RWPE2 (cell line): Measurements from ENCODE around the gene EPB41L4A.
A peak's percentile ranks its signal among the peaks of the same experiment; 100 is the strongest.

Source experiments
- ATAC-seq: fragments of 200-7000 bp; cut with Tn5 transposase; 3 replicates; pipeline ENCODE4 v1.9.1; 2021; ENCODE audit warnings: low read depth
- DNase-seq: peaks from one replicate; pipeline ENCODE4 v3.0.0-alpha.2; 2020; ENCODE audit warnings: low spot score
- H3K27ac ChIP-seq: fragments of 450-650 bp; 2 replicates; pipeline ENCODE4 v1.5.1; 2017; ENCODE audit warnings: mild to moderate bottlenecking; ENCODE audit not compliant: poor library complexity, severe bottlenecking
- H3K27me3 ChIP-seq: fragments of 250-450 bp; sonication (Bioruptor Pico); 2 replicates; pipeline ENCODE4 v1.5.1; 2021; ENCODE audit warnings: mild to moderate bottlenecking, moderate library complexity; ENCODE audit not compliant: insufficient read depth, poor library complexity, severe bottlenecking
- H3K36me3 ChIP-seq: fragments of 250-450 bp; sonication (Bioruptor Pico); 2 replicates; pipeline ENCODE4 v1.5.1; 2020; ENCODE audit warnings: low read depth, mild to moderate bottlenecking, moderate library complexity
- H3K4me1 ChIP-seq: fragments of 250-450 bp; sonication (Bioruptor Pico); 2 replicates; pipeline ENCODE4 v1.5.1; 2021; ENCODE audit warnings: mild to moderate bottlenecking, moderate library complexity; ENCODE audit not compliant: insufficient read depth, poor library complexity, severe bottlenecking
- H3K4me3 ChIP-seq: fragments of 250-450 bp; sonication (Bioruptor Pico); 2 replicates; pipeline ENCODE4 v1.5.1; 2021; ENCODE audit warnings: mild to moderate bottlenecking, moderate library complexity; ENCODE audit not compliant: severe bottlenecking
- H3K9me3 ChIP-seq: fragments of 250-450 bp; sonication (Bioruptor Pico); 2 replicates; pipeline ENCODE4 v1.5.1; 2021; ENCODE audit warnings: mild to moderate bottlenecking, moderate library complexity; ENCODE audit not compliant: severe bottlenecking
- TF ChIP-seq, protein P1 (sequence below): fragments of 450-650 bp; IDR thresholded peaks from one replicate; pipeline ENCODE4 v1.5.1; 2017; ENCODE audit warnings: mild to moderate bottlenecking, moderate library complexity; ENCODE audit not compliant: poor library complexity, severe bottlenecking

Gene EPB41L4A

DNA sequence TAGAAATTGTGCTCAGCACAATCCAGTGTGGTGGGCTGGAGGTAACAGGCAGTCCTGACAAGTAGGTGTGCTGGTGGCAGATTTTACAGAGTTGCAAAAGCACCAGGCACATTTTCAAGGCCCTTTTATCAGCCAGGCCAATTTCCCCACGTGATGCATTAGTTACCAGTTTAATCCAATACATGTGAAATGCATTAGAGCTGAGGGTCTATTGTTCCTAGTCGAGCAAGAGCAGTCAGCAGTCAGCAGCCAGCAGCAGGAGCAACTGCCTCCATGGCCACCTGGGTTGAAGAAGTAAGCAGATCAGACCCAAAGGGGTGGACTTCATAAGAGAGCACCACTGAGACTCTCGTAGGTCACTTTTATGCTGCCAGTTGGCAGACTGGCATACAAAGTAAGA lies 76.7 kb downstream of the EPB41L4A start:
- ATAC-seq (no peak), DNase-seq (no peak)
- Histone ChIP-seq H3K4me1 (no peaks in the 10 kb centered on the region), H3K9me3 (no peaks in the 10 kb centered on the region), H3K27ac (no peak overlapping the region), H3K4me3 (no peak overlapping the region), H3K27me3 (no peaks in the 10 kb centered on the region), H3K36me3 (no peaks in the 10 kb centered on the region)
- TF ChIP-seq, protein P1, sequence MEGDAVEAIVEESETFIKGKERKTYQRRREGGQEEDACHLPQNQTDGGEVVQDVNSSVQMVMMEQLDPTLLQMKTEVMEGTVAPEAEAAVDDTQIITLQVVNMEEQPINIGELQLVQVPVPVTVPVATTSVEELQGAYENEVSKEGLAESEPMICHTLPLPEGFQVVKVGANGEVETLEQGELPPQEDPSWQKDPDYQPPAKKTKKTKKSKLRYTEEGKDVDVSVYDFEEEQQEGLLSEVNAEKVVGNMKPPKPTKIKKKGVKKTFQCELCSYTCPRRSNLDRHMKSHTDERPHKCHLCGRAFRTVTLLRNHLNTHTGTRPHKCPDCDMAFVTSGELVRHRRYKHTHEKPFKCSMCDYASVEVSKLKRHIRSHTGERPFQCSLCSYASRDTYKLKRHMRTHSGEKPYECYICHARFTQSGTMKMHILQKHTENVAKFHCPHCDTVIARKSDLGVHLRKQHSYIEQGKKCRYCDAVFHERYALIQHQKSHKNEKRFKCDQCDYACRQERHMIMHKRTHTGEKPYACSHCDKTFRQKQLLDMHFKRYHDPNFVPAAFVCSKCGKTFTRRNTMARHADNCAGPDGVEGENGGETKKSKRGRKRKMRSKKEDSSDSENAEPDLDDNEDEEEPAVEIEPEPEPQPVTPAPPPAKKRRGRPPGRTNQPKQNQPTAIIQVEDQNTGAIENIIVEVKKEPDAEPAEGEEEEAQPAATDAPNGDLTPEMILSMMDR, result no peak

GRCh38 chr5:112339761-112340160 lies 79.3 kb downstream of the EPB41L4A start:
- Histone ChIP-seq H3K27me3 (no peaks in the 10 kb centered on the region), H3K36me3 (no peaks in the 10 kb centered on the region), H3K4me3 (no peak overlapping the region), H3K27ac (no peak overlapping the region), H3K9me3 (no peaks in the 10 kb centered on the region), H3K4me1 (no peaks in the 10 kb centered on the region)
- TF ChIP-seq, protein P1, result no peak
- no peak for DNase-seq
- no peak for ATAC-seq

GRCh38 chr5:112338681-112339337 lies 80.3 kb downstream of the EPB41L4A start:
- Histone ChIP-seq H3K9me3 (no peaks in the 10 kb centered on the region), H3K4me1 (no peaks in the 10 kb centered on the region), H3K27ac (no peak overlapping the region), H3K27me3 (no peaks in the 10 kb centered on the region), H3K36me3 (no peaks in the 10 kb centered on the region), H3K4me3 (no peak overlapping the region)
- DNase-seq (no peak), ATAC-seq (peak; percentile 87)
- TF ChIP-seq, protein P1, result no peak

DNA sequence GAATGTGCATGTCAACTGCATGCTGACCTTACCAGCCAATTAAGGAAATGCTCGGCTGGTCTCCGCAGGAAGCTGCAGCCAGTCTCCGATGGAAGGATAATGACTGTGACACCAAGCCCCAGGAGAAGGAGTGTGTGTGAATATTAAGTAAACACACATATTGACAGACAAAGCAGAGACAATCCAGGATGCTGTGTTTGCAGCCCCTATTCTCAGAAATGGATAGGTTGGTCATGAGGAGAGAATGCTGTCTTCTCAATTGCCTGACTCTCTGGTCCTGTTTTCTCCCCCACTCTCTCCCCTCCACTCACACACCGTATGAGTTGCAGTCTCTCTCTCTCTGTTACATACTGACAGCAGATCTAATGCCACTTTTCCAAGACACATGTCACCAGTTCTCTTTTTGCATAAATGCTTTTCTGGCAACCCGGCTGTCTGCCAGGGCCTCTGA lies 85.7 kb downstream of the EPB41L4A start:
- TF ChIP-seq, protein P1, result no peak
- Histone ChIP-seq H3K27me3 (no peaks in the 10 kb centered on the region), H3K9me3 (no peaks in the 10 kb centered on the region), H3K36me3 (no peaks in the 10 kb centered on the region), H3K4me1 (no peaks in the 10 kb centered on the region), H3K27ac (no peak overlapping the region), H3K4me3 (no peak overlapping the region)
- DNase-seq (no peak), ATAC-seq (no peak)

- Histone ChIP-seq H3K36me3 (no peaks in the 10 kb centered on the region), H3K27ac (no peak overlapping the region), H3K4me1 (no peaks in the 10 kb centered on the region), H3K4me3 (no peak overlapping the region), H3K9me3 (no peaks in the 10 kb centered on the region), H3K27me3 (no peaks in the 10 kb centered on the region)
- ATAC-seq, result no peak
- TF ChIP-seq, protein P1, result no peak
- DNase-seq, result no peak
Observed at GRCh38 chr5:112331892-112332291, 87.2 kb downstream of the EPB41L4A start.
